Liver (tissue), 9 donors: ENCODE data around the gene AP1S1. TPM values are rescaled to one million over a fixed set of nuclear protein-coding genes. Genes with fewer than 3 reads are reported as not detected.

ENCODE experiments used
- DNase-seq: peaks from one replicate; pipeline ENCODE4 v3.0.0-alpha.2; 2017; ENCODE audit warnings: low spot score
- H3K27ac ChIP-seq, 2 donors: one replicate each; pipeline ENCODE4 v1.7.0; 2013; ENCODE audit warnings: inconsistent platforms in 2 of 2, low read length in 2 of 2, control low read depth in 1 of 2, low read depth in 1 of 2, mild to moderate bottlenecking in 1 of 2
- H3K27me3 ChIP-seq, 4 donors: one replicate each; pipeline versions ENCODE4 v1.6.1 to v1.7.0; 2013; ENCODE audit warnings: low read length in 3 of 4, inconsistent platforms in 1 of 4, mild to moderate bottlenecking in 1 of 4, moderate library complexity in 1 of 4; ENCODE audit not compliant: control insufficient read depth in 4 of 4, insufficient read depth in 4 of 4
- H3K36me3 ChIP-seq, 4 donors: one replicate each; pipeline versions ENCODE4 v1.6.1 to v1.7.0; 2013; ENCODE audit warnings: low read length in 3 of 4, mild to moderate bottlenecking in 3 of 4, low read depth in 1 of 4, moderate library complexity in 1 of 4; ENCODE audit not compliant: control insufficient read depth in 4 of 4, insufficient read depth in 3 of 4
- H3K4me1 ChIP-seq, 4 donors: one replicate each; pipeline versions ENCODE4 v1.6.1 to v1.7.0; 2013; ENCODE audit warnings: low read length in 3 of 4, mild to moderate bottlenecking in 3 of 4, moderate library complexity in 1 of 4; ENCODE audit not compliant: control insufficient read depth in 4 of 4, insufficient read depth in 4 of 4
- H3K4me3 ChIP-seq, 3 donors: one replicate each; pipeline versions ENCODE4 v1.6.1 to v1.7.0; 2013; ENCODE audit warnings: low read length in 3 of 3, control low read depth in 1 of 3, low read depth in 1 of 3, mild to moderate bottlenecking in 1 of 3
- H3K9ac ChIP-seq, 2 donors: one replicate each; pipeline ENCODE4 v1.7.0; 2013; ENCODE audit warnings: low read length in 2 of 2, mild to moderate bottlenecking in 2 of 2, moderate library complexity in 2 of 2, control low read depth in 1 of 2, low read depth in 1 of 2
- H3K9me3 ChIP-seq, 4 donors: one replicate each; pipeline versions ENCODE4 v1.6.1 to v1.7.0; 2013; ENCODE audit warnings: low read length in 3 of 4; ENCODE audit not compliant: control insufficient read depth in 4 of 4
- EGR1 ChIP-seq, 2 donors: IDR thresholded peaks; 2 replicates each; pipeline ENCODE4 v1.6.1; 2016 to 2018; ENCODE audit warnings: antibody characterized with exemption in 2 of 2, low read depth in 2 of 2
- FOXA1 ChIP-seq: IDR thresholded peaks from 2 replicates; pipeline ENCODE4 v1.6.1; 2016; ENCODE audit warnings: antibody characterized with exemption
- FOXA2 ChIP-seq: IDR thresholded peaks from 2 replicates; pipeline ENCODE4 v1.6.1; 2016; ENCODE audit warnings: antibody characterized with exemption
- GABPA ChIP-seq, 2 donors: IDR thresholded peaks in 1 of 2; conservative IDR thresholded peaks in 1 of 2; 2 replicates each; pipeline ENCODE4 v1.6.1; 2016; ENCODE audit warnings: antibody characterized with exemption in 2 of 2, mild to moderate bottlenecking in 1 of 2, moderate library complexity in 1 of 2
- HNF4A ChIP-seq, 2 donors: conservative IDR thresholded peaks; 2 replicates each; pipeline ENCODE4 v1.6.1; 2016; ENCODE audit warnings: antibody characterized with exemption in 2 of 2, mild to moderate bottlenecking in 2 of 2
- HNF4G ChIP-seq: IDR thresholded peaks from 2 replicates; pipeline ENCODE4 v1.6.1; 2016; ENCODE audit warnings: antibody characterized with exemption
- JUND ChIP-seq, 2 donors: IDR thresholded peaks; 2 replicates each; pipeline ENCODE4 v1.6.1; 2016; ENCODE audit warnings: antibody characterized with exemption in 2 of 2
- NR2F2 ChIP-seq: IDR thresholded peaks from 2 replicates; pipeline ENCODE4 v1.6.1; 2016; ENCODE audit warnings: antibody characterized with exemption
- RAD21 ChIP-seq, 2 donors: IDR thresholded peaks; 2 replicates each; pipeline ENCODE4 v1.6.1; 2016; ENCODE audit warnings: antibody characterized with exemption in 2 of 2, mild to moderate bottlenecking in 2 of 2
- RXRA ChIP-seq, 2 donors: IDR thresholded peaks; 2 replicates each; pipeline ENCODE4 v1.6.1; 2017 to 2018; ENCODE audit warnings: antibody characterized with exemption in 2 of 2, mild to moderate bottlenecking in 1 of 2
- SP1 ChIP-seq: IDR thresholded peaks from 2 replicates; pipeline ENCODE4 v1.6.1; 2018; ENCODE audit warnings: antibody characterized with exemption, mild to moderate bottlenecking
- TAF1 ChIP-seq: conservative IDR thresholded peaks from 2 replicates; pipeline ENCODE4 v1.6.1; 2016; ENCODE audit warnings: antibody characterized with exemption, mild to moderate bottlenecking
- YY1 ChIP-seq: IDR thresholded peaks from 2 replicates; pipeline ENCODE4 v1.6.1; 2016; ENCODE audit warnings: antibody characterized with exemption, mild to moderate bottlenecking
- WGBS: extraction: QIAGEN DNeasy Blood & Tissue Kit; methylation state at CpG from one replicate; pipeline ENCODE4 v1.1.7; 2013; 5-methylcytosine and 5-hydroxymethylcytosine counted together
- polyA plus RNA-seq, 2 donors: library from polyadenylated mRNA; stranded (reverse) in 1 of 2; unstranded in 1 of 2; fragments of 200-250 nt in 1 of 2; fragments of >200 nt in 1 of 2; fragmentation: Nextera tagmentation in 1 of 2; extraction: Ambion mirVana in 1 of 2; gene quantifications; one replicate each; pipeline versions ENCODE4 v1.2.1 to v1.2.3, GENCODE V29; 2013 to 2015
- total RNA-seq, 2 donors: library from RNA; depleted of rRNA; stranded (reverse); fragments of >200 nt; gene quantifications; one replicate each; pipeline ENCODE4 v1.2.3, GENCODE V29; 2014
- TF ChIP-seq, protein P1 (sequence below): IDR thresholded peaks from 2 replicates; pipeline ENCODE4 v1.6.1; 2016; ENCODE audit warnings: antibody characterized with exemption
- TF ChIP-seq, protein P2 (sequence below): IDR thresholded peaks from 2 replicates; pipeline ENCODE4 v1.6.1; 2016; ENCODE audit warnings: antibody characterized with exemption, mild to moderate bottlenecking
- TF ChIP-seq, protein P3 (sequence below): fragments of 150-350 bp; IDR thresholded peaks from 2 replicates; pipeline ENCODE4 v1.5.1; 2017; ENCODE audit warnings: improper control_type of control experiment, low read depth, low read length; ENCODE audit not compliant: missing input control
- TF ChIP-seq, protein P4 (sequence below): IDR thresholded peaks from 2 replicates; pipeline ENCODE4 v1.6.1; 2016; ENCODE audit warnings: antibody characterized with exemption
- donor health status: healthy.
- donor health status: healthy.
- donor health status: healthy.
- donor health status: healthy.
- donor health status: healthy.

AP1S1 gene
- total and polyA plus RNA-seq, 4 donors, result 13.8 to 25.7 (median 22.0) TPM

DNA sequence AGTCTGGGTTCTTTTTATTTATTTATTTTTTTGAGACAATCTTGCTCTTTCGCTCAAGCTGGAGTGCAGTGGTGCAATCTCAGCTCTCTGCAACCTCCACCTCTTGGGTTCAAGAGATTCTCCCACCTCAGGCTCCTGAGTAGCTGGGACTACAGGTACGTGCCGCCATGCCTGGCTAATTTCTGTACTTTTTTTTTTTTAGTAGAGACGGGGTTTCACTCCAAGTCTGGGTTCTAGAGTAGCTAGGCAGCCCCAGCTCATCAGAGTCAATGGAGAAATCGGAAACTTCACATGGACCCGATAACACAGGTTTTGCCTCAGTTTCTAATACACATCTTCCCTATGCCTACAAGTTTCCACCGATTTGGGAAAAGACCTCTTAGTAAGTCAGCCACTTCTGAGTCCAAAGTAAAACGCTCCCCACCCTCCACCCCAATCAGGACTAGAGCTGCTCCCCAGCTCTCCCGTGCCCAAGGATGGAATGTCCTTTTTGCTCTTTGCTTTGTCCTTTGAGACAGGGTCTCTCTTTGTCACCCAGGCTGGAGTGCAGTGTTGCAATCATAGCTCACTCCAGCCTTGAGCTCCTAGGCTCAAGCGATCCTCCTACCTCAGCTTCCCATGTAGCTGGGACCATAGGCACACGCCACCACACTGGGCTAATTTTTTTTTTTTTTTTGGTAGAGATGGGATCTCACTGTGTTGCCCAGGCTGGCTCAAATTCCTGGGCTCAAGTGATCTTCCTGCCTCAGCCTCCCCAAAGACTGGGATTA is 31.2 kb upstream of the AP1S1 start:
- TF ChIP-seq FOXA1 (no peak), YY1 (no peak), TAF1 (no peak), SP1 (no peak), JUND (IDR thresholded peaks at IDR 0.05) (no peak), RXRA (IDR thresholded peaks at IDR 0.05) (no peak), NR2F2 (no peak), FOXA2 (no peak), HNF4A (conservative IDR thresholded peaks at IDR 0.05) (no peak), HNF4G (no peak), GABPA (IDR thresholded peaks at IDR 0.05 in 1 of 2, conservative IDR thresholded peaks at IDR 0.05 in 1 of 2) (no peak), RAD21 (IDR thresholded peaks at IDR 0.05) (no peak), EGR1 (IDR thresholded peaks at IDR 0.05; ENCODE audit: low read depth in 2 of 2) (no peak)
- TF ChIP-seq, protein P1, sequence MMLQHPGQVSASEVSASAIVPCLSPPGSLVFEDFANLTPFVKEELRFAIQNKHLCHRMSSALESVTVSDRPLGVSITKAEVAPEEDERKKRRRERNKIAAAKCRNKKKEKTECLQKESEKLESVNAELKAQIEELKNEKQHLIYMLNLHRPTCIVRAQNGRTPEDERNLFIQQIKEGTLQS, result no peak
- TF ChIP-seq, protein P2, sequence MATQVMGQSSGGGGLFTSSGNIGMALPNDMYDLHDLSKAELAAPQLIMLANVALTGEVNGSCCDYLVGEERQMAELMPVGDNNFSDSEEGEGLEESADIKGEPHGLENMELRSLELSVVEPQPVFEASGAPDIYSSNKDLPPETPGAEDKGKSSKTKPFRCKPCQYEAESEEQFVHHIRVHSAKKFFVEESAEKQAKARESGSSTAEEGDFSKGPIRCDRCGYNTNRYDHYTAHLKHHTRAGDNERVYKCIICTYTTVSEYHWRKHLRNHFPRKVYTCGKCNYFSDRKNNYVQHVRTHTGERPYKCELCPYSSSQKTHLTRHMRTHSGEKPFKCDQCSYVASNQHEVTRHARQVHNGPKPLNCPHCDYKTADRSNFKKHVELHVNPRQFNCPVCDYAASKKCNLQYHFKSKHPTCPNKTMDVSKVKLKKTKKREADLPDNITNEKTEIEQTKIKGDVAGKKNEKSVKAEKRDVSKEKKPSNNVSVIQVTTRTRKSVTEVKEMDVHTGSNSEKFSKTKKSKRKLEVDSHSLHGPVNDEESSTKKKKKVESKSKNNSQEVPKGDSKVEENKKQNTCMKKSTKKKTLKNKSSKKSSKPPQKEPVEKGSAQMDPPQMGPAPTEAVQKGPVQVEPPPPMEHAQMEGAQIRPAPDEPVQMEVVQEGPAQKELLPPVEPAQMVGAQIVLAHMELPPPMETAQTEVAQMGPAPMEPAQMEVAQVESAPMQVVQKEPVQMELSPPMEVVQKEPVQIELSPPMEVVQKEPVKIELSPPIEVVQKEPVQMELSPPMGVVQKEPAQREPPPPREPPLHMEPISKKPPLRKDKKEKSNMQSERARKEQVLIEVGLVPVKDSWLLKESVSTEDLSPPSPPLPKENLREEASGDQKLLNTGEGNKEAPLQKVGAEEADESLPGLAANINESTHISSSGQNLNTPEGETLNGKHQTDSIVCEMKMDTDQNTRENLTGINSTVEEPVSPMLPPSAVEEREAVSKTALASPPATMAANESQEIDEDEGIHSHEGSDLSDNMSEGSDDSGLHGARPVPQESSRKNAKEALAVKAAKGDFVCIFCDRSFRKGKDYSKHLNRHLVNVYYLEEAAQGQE, result no peak
- TF ChIP-seq, protein P3, sequence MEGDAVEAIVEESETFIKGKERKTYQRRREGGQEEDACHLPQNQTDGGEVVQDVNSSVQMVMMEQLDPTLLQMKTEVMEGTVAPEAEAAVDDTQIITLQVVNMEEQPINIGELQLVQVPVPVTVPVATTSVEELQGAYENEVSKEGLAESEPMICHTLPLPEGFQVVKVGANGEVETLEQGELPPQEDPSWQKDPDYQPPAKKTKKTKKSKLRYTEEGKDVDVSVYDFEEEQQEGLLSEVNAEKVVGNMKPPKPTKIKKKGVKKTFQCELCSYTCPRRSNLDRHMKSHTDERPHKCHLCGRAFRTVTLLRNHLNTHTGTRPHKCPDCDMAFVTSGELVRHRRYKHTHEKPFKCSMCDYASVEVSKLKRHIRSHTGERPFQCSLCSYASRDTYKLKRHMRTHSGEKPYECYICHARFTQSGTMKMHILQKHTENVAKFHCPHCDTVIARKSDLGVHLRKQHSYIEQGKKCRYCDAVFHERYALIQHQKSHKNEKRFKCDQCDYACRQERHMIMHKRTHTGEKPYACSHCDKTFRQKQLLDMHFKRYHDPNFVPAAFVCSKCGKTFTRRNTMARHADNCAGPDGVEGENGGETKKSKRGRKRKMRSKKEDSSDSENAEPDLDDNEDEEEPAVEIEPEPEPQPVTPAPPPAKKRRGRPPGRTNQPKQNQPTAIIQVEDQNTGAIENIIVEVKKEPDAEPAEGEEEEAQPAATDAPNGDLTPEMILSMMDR, result no peak
- TF ChIP-seq, protein P4, sequence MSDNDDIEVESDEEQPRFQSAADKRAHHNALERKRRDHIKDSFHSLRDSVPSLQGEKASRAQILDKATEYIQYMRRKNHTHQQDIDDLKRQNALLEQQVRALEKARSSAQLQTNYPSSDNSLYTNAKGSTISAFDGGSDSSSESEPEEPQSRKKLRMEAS, result no peak
- peaks cover 16 to 46% (median 29%) of the 10 kb centered on the region in 4 donors for H3K4me1 ChIP-seq
- no peaks in the 10 kb centered on the region for H3K36me3 ChIP-seq
- H3K27me3 ChIP-seq, result no peaks in the 10 kb centered on the region
- H3K9me3 ChIP-seq, result no peaks in the 10 kb centered on the region
- WGBS, result 88% methylated on average over 11 of the region's 11 CpGs
- peak overlapping the region; percentile 18 to 84 for H3K9ac ChIP-seq
- no peak for DNase-seq
- H3K27ac ChIP-seq, result peak overlapping the region; percentile 83 to 96
- H3K4me3 ChIP-seq, result no peak overlapping the region

DNA sequence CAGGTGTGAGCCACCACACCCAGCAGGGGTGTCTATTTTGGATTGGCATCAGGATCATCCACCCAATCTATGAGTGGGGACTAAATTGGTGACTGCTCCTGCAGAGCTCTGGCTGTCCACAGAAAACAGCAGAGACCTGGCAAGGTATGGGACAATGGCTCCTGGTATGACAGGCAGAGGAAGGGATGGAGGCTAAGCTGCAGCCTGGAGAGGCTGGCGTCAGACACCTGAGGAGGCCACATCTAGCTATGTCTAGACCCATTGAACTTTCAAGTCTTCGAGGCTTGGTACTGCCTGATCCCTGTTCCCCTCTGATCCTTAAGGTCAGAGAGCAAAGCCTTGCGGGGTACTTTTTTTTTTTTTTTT is 30.6 kb upstream of the AP1S1 start:
- DNase-seq, result no peak
- no peak for TF ChIP-seq FOXA2
- no peak for TF ChIP-seq GABPA (IDR thresholded peaks at IDR 0.05 in 1 of 2, conservative IDR thresholded peaks at IDR 0.05 in 1 of 2)
- peaks cover 0 to 4% (median 0%) of the 10 kb centered on the region in 4 donors for H3K36me3 ChIP-seq
- peaks cover 21 to 51% (median 31%) of the 10 kb centered on the region in 4 donors for H3K4me1 ChIP-seq
- no peaks in the 10 kb centered on the region for H3K27me3 ChIP-seq
- no peak overlapping the region for H3K4me3 ChIP-seq
- H3K9ac ChIP-seq, result no peak overlapping the region
- no peaks in the 10 kb centered on the region for H3K9me3 ChIP-seq
- 82% methylated on average over 3 of the region's 3 CpGs for WGBS
- peak overlapping the region; percentile 83 to 96 for H3K27ac ChIP-seq
